HEK293 (cell line): ENCODE results near the gene MRPL34.

Source experiments
- CTCF ChIA-PET: fragments of 350-600 bp; formaldehyde crosslinking; extraction: SDS; loops from one replicate; lab custom pipeline; 2021; ENCODE audit warnings: antibody characterized with exemption; lab: Yijun Ruan, JAX
- POLR2A ChIA-PET: fragments of 300-600 bp; formaldehyde crosslinking; extraction: SDS; loops from one replicate; lab custom pipeline; 2020; ENCODE audit warnings: antibody characterized with exemption, inconsistent platforms; lab: Yijun Ruan, JAX
- H3K27ac ChIP-seq: fragments of 200-500 bp; sonication (Bioruptor generic); 2 replicates; pipeline ENCODE4 v1.5.1; 2014; ENCODE audit warnings: low read depth, low read length, control low read depth, inconsistent platforms; ENCODE audit errors: extremely low read depth
- H3K36me3 ChIP-seq, 2 experiments: fragments of 200-500 bp in 1 of 2; sonication (Bioruptor generic) in 1 of 2; 1 replicate in 1 of 2; 2 replicates in 1 of 2; pipeline ENCODE4 v1.5.1; 2014 to 2017; ENCODE audit warnings: inconsistent platforms in 2 of 2, low read length in 2 of 2; ENCODE audit not compliant: control insufficient read depth in 2 of 2, insufficient read depth in 1 of 2
- H3K4me1 ChIP-seq: fragments of 200-500 bp; sonication (Bioruptor generic); 2 replicates; pipeline ENCODE4 v1.5.1; 2014; ENCODE audit warnings: mild to moderate bottlenecking, low read length, inconsistent platforms; ENCODE audit not compliant: control insufficient read depth, insufficient read depth
- H3K4me3 ChIP-seq: 2 replicates; pipeline ENCODE4 v1.5.1; 2011; ENCODE audit warnings: low read depth, mild to moderate bottlenecking, control low read depth, low read length, moderate library complexity
- H3K9me3 ChIP-seq: fragments of 200-500 bp; sonication (Bioruptor generic); 2 replicates; pipeline ENCODE4 v1.5.1; 2014; ENCODE audit warnings: low read depth, low read length, inconsistent platforms; ENCODE audit not compliant: control insufficient read depth, insufficient read depth
- BCL11A ChIP-seq: fragments of 450-650 bp; formaldehyde crosslinking; IDR thresholded peaks from 2 replicates; pipeline ENCODE4 v1.5.1; 2016; ENCODE audit warnings: low read depth, missing biosample characterization, missing genetic modification characterization
- FEZF1 ChIP-seq: fragments of 450-650 bp; formaldehyde crosslinking; IDR thresholded peaks from 2 replicates; pipeline ENCODE4 v1.5.1; 2016; ENCODE audit warnings: missing biosample characterization, missing genetic modification characterization
- INSM2 ChIP-seq: fragments of 450-650 bp; formaldehyde crosslinking; IDR thresholded peaks from 2 replicates; pipeline ENCODE4 v1.5.1; 2016; ENCODE audit warnings: missing biosample characterization, missing genetic modification characterization
- KLF10 ChIP-seq: fragments of 450-650 bp; IDR thresholded peaks from 2 replicates; pipeline ENCODE4 v1.5.1; 2018; ENCODE audit warnings: missing biosample characterization, mild to moderate bottlenecking, missing genetic modification characterization
- KLF17 ChIP-seq: fragments of 450-650 bp; formaldehyde crosslinking; IDR thresholded peaks from 2 replicates; pipeline ENCODE4 v1.5.1; 2016; ENCODE audit warnings: missing biosample characterization, missing genetic modification characterization
- OSR2 ChIP-seq: fragments of 450-650 bp; formaldehyde crosslinking; IDR thresholded peaks from 2 replicates; pipeline ENCODE4 v1.5.1; 2016; ENCODE audit warnings: missing biosample characterization, missing genetic modification characterization
- PRDM1 ChIP-seq: fragments of 450-650 bp; formaldehyde crosslinking; IDR thresholded peaks from 2 replicates; pipeline ENCODE4; 2016; ENCODE audit warnings: missing biosample characterization, missing genetic modification characterization
- REPIN1 ChIP-seq: fragments of 450-650 bp; formaldehyde crosslinking; IDR thresholded peaks from 2 replicates; pipeline ENCODE4 v1.5.1; 2017; ENCODE audit warnings: missing biosample characterization, missing genetic modification characterization, low read depth
- SALL2 ChIP-seq: fragments of 450-650 bp; formaldehyde crosslinking; IDR thresholded peaks from 2 replicates; pipeline ENCODE4 v1.5.0; 2017; ENCODE audit warnings: missing biosample characterization, mild to moderate bottlenecking, missing genetic modification characterization, borderline replicate concordance
- SP3 ChIP-seq: fragments of 450-650 bp; formaldehyde crosslinking; IDR thresholded peaks from 2 replicates; pipeline ENCODE4 v1.5.1; 2016; ENCODE audit warnings: missing biosample characterization, missing genetic modification characterization
- SP7 ChIP-seq: fragments of 450-650 bp; formaldehyde crosslinking; IDR thresholded peaks from 2 replicates; pipeline ENCODE4 v1.5.1; 2016; ENCODE audit warnings: missing biosample characterization, missing genetic modification characterization
- TRIM28 ChIP-seq: IDR thresholded peaks from 2 replicates; pipeline ENCODE4 v1.6.1; 2011; ENCODE audit warnings: low read length, control low read depth, borderline replicate concordance
- ZBTB1 ChIP-seq: fragments of 450-650 bp; formaldehyde crosslinking; IDR thresholded peaks from 2 replicates; pipeline ENCODE4 v1.5.1; 2016; ENCODE audit warnings: missing biosample characterization, missing genetic modification characterization
- ZBTB44 ChIP-seq: fragments of 450-650 bp; IDR thresholded peaks from 2 replicates; pipeline ENCODE4 v1.5.1; 2018; ENCODE audit warnings: missing biosample characterization, mild to moderate bottlenecking, missing genetic modification characterization
- ZBTB8A ChIP-seq: fragments of 450-650 bp; formaldehyde crosslinking; IDR thresholded peaks from 2 replicates; pipeline ENCODE4 v1.5.1; 2016; ENCODE audit warnings: missing biosample characterization, missing genetic modification characterization
- ZEB2 ChIP-seq: fragments of 450-650 bp; formaldehyde crosslinking; IDR thresholded peaks from 2 replicates; pipeline ENCODE4 v1.5.1; 2016; ENCODE audit warnings: missing biosample characterization, missing genetic modification characterization
- ZNF121 ChIP-seq: fragments of 450-650 bp; formaldehyde crosslinking; IDR thresholded peaks from 2 replicates; pipeline ENCODE4 v1.5.1; 2016; ENCODE audit warnings: missing biosample characterization, missing genetic modification characterization
- ZNF146 ChIP-seq: fragments of 450-650 bp; formaldehyde crosslinking; IDR thresholded peaks from 2 replicates; pipeline ENCODE4 v1.5.1; 2016; ENCODE audit warnings: missing biosample characterization, missing genetic modification characterization
- ZNF2 ChIP-seq: fragments of 450-650 bp; formaldehyde crosslinking; IDR thresholded peaks from 2 replicates; pipeline ENCODE4 v1.5.1; 2016; ENCODE audit warnings: missing biosample characterization, missing genetic modification characterization
- ZNF248 ChIP-seq: fragments of 450-650 bp; formaldehyde crosslinking; IDR thresholded peaks from 2 replicates; pipeline ENCODE4 v1.5.1; 2017; ENCODE audit warnings: missing biosample characterization, missing genetic modification characterization
- ZNF510 ChIP-seq: fragments of 450-650 bp; formaldehyde crosslinking; IDR thresholded peaks from 2 replicates; pipeline ENCODE4 v1.5.1; 2018; ENCODE audit warnings: mild to moderate bottlenecking, missing genetic modification characterization, missing biosample characterization; ENCODE audit not compliant: insufficient replicate concordance
- ZNF610 ChIP-seq: fragments of 450-650 bp; formaldehyde crosslinking; IDR thresholded peaks from 2 replicates; pipeline ENCODE4 v1.5.1; 2016; ENCODE audit warnings: missing biosample characterization, missing genetic modification characterization, borderline replicate concordance
- ZNF639 ChIP-seq: fragments of 450-650 bp; formaldehyde crosslinking; IDR thresholded peaks from 2 replicates; pipeline ENCODE4 v1.5.1; 2016; ENCODE audit warnings: missing biosample characterization, missing genetic modification characterization
- ZNF692 ChIP-seq: fragments of 450-650 bp; formaldehyde crosslinking; IDR thresholded peaks from 2 replicates; pipeline ENCODE4 v1.5.1; 2016; ENCODE audit warnings: missing biosample characterization, missing genetic modification characterization
- ZNF792 ChIP-seq: fragments of 450-650 bp; formaldehyde crosslinking; IDR thresholded peaks from 2 replicates; pipeline ENCODE4 v1.5.1; 2016; ENCODE audit warnings: missing biosample characterization, missing genetic modification characterization
- ZSCAN5A ChIP-seq: fragments of 450-650 bp; formaldehyde crosslinking; IDR thresholded peaks from 2 replicates; pipeline ENCODE4 v1.5.1; 2016; ENCODE audit warnings: missing biosample characterization, missing genetic modification characterization
- ZXDB ChIP-seq: fragments of 450-650 bp; formaldehyde crosslinking; IDR thresholded peaks from 2 replicates; pipeline ENCODE4 v1.5.1; 2016; ENCODE audit warnings: missing biosample characterization, missing genetic modification characterization

MRPL34 gene

GRCh38 chr19:17333611-17334413, 28.1 kb downstream of the MRPL34 start:
- CTCF ChIA-PET: interaction anchor here (0.6 to 2.4 kb wide), 12 partner anchors 13 to 999 kb away, joined by 3 to 9 read pairs (median 4); partner anchors contain the start of gene MRPL34
- peaks cover 0 to 24% of the 10 kb centered on the region in 2 experiments; a peak in 2 of 3 replicates for H3K36me3 ChIP-seq
- peak overlapping the region; percentile 72 for H3K4me3 ChIP-seq
- H3K4me1 ChIP-seq: peaks cover 8% of the 10 kb centered on the region
- POLR2A ChIA-PET: interaction anchor here (0.6 to 7.6 kb wide), 11 partner anchors 9 to 202 kb away, joined by 3 to 64 read pairs (median 8); partner anchors contain the start of genes ABHD8, BABAM1, DDA1 and MRPL34
- no peaks in the 10 kb centered on the region for H3K9me3 ChIP-seq
- H3K27ac ChIP-seq: peak overlapping the region; percentile 57; the same call in 1 of the 2 replicates
- TF ChIP-seq ZBTB8A (tag by site-specific recombination) (no peak), ZNF510 (tag by site-specific recombination) (no peak), FEZF1 (peak; percentile 76), ZNF692 (tag by site-specific recombination) (peak; percentile 12; the same call in 1 of the 2 replicates), ZNF610 (tag by site-specific recombination) (0 out of 2 replicates have a peak, but pooled peaks have one; percentile 33), OSR2 (tag by site-specific recombination) (no peak), ZXDB (tag by site-specific recombination) (peak; percentile 62; the same call in 1 of the 2 replicates), SP7 (tag by site-specific recombination) (peak; percentile 93), ZBTB1 (tag by site-specific recombination) (no peak), SP3 (tag by site-specific recombination) (peak; percentile 67; the same call in 1 of the 2 replicates), REPIN1 (no peak), ZSCAN5A (0 out of 2 replicates have a peak, but pooled peaks have one; percentile 28), ZNF121 (tag by site-specific recombination) (0 out of 2 replicates have a peak, but pooled peaks have one; percentile 40), SALL2 (tag by site-specific recombination) (no peak), KLF10 (tag by site-specific recombination) (peak; percentile 33; the same call in 1 of the 2 replicates), TRIM28 (no peak), ZBTB44 (0 out of 2 replicates have a peak, but pooled peaks have one; percentile 16), BCL11A (tag by site-specific recombination) (no peak), ZEB2 (tag by site-specific recombination) (peak; percentile 90), ZNF639 (peak; percentile 86), PRDM1 (tag by site-specific recombination) (no peak), ZNF792 (tag by site-specific recombination) (no peak), KLF17 (tag by site-specific recombination) (peak; percentile 94), ZNF2 (tag by site-specific recombination) (peak; percentile 81; the same call in 1 of the 2 replicates), ZNF146 (tag by site-specific recombination) (no peak), ZNF248 (no peak), INSM2 (peak; percentile 59)
